Measurements from ENCODE around the gene CPNE2.

GRCh38 chr16:57133886-57134285 is 41.5 kb downstream of the CPNE2 start:
- TF ChIP-seq, protein P1, sequence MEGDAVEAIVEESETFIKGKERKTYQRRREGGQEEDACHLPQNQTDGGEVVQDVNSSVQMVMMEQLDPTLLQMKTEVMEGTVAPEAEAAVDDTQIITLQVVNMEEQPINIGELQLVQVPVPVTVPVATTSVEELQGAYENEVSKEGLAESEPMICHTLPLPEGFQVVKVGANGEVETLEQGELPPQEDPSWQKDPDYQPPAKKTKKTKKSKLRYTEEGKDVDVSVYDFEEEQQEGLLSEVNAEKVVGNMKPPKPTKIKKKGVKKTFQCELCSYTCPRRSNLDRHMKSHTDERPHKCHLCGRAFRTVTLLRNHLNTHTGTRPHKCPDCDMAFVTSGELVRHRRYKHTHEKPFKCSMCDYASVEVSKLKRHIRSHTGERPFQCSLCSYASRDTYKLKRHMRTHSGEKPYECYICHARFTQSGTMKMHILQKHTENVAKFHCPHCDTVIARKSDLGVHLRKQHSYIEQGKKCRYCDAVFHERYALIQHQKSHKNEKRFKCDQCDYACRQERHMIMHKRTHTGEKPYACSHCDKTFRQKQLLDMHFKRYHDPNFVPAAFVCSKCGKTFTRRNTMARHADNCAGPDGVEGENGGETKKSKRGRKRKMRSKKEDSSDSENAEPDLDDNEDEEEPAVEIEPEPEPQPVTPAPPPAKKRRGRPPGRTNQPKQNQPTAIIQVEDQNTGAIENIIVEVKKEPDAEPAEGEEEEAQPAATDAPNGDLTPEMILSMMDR (IDR thresholded peaks at IDR 0.05): no peak
- no peak for TF ChIP-seq EP300 (IDR thresholded peaks at IDR 0.05)
